ENCODE measurements around the gene FGFR3. TPM values are rescaled to one million over a fixed set of nuclear protein-coding genes. Genes with fewer than 3 reads are reported as not detected.

The FGFR3 gene
- total RNA-seq, 1 donor from 2014 or later: 32.1 TPM

DNA sequence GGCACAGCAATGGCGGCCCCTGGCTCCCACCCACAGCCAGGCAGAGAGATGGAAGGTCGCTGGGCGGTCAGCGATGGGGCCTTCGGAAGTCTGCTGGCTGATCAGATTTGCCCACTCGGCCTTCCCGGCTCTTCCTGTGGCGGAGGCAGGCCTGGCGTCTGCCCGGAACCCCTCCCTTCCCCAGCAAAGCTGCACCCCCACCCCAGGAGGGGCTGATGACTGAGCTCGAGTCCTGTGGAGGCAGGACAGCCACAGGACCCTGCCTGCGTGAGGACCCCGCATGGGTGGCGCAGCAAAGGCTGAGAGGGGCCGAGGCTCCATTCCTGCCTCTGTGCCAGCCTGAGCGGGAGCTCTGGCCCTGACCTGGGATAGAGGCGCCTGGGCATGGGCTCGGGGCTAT lies 37.0 kb upstream of the FGFR3 start:
- no peaks in the 10 kb centered on the region for H3K9me3 ChIP-seq
- H3K4me1 ChIP-seq: peaks cover 20% of the 10 kb centered on the region
- intact Hi-C loops (cut with DNase I): no loop called here
- ATAC-seq (no peak), DNase-seq (no peak)
- H3K4me3 ChIP-seq: no peak overlapping the region
- no peaks in the 10 kb centered on the region for H3K27me3 ChIP-seq
- no peaks in the 10 kb centered on the region for H3K36me3 ChIP-seq
- H3K27ac ChIP-seq: no peak overlapping the region
- TF ChIP-seq, protein P1, sequence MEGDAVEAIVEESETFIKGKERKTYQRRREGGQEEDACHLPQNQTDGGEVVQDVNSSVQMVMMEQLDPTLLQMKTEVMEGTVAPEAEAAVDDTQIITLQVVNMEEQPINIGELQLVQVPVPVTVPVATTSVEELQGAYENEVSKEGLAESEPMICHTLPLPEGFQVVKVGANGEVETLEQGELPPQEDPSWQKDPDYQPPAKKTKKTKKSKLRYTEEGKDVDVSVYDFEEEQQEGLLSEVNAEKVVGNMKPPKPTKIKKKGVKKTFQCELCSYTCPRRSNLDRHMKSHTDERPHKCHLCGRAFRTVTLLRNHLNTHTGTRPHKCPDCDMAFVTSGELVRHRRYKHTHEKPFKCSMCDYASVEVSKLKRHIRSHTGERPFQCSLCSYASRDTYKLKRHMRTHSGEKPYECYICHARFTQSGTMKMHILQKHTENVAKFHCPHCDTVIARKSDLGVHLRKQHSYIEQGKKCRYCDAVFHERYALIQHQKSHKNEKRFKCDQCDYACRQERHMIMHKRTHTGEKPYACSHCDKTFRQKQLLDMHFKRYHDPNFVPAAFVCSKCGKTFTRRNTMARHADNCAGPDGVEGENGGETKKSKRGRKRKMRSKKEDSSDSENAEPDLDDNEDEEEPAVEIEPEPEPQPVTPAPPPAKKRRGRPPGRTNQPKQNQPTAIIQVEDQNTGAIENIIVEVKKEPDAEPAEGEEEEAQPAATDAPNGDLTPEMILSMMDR (IDR thresholded peaks at IDR 0.05): no peak

DNA sequence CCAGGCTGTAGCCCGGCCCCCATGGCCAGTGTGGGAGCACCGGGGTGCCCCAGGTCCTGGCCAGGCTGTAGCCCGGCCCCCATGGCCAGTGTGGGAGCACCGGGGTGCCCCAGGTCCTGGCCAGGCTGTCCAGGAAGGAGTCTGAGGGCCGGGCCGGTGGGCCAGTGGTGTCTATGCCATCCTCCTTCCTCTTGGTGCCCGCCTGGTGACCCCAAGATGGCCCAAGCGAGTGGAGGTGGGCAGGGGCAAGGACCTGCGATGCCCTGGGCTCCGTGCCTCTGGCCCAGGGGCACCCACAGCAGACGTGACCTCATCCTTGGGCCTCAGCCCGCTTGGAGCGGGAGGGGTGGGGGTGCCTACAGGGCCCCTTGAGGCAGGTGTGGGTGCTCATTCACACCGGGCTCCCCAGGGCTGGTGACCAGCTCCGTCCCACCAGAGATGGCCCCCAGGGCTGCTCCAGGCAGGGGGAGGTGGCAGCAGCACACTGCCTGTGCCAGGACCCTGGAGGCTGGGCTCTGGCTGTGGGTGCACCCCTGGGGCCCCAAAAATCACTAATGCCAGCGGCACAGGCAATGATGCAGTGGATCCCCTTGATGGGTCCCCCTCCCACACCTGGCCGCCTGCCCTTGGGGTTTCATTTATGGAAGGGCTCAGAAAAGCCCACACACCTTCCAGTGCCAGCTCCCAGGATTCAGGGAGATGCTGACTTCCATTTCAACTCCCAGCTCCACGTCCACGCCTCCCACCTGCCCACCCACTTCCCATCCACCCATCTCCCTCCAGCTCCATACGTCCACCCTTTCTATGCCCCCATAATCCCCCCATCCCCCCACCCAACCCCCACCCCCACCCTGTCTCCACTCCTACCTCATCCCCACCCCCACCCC lies 36.0 kb upstream of the FGFR3 start:
- Histone ChIP-seq H3K4me3 (no peak overlapping the region), H3K27ac (no peak overlapping the region), H3K36me3 (no peaks in the 10 kb centered on the region), H3K27me3 (no peaks in the 10 kb centered on the region), H3K4me1 (peaks cover 19% of the 10 kb centered on the region), H3K9me3 (no peaks in the 10 kb centered on the region)
- ATAC-seq (no peak), DNase-seq (no peak)
- TF ChIP-seq, protein P1 (IDR thresholded peaks at IDR 0.05): no peak
- intact Hi-C loops (cut with DNase I): no loop called here

GRCh38 chr4:1757836-1758235 lies 35.3 kb upstream of the FGFR3 start:
- H3K4me3 ChIP-seq: no peak overlapping the region
- no peak overlapping the region for H3K27ac ChIP-seq
- intact Hi-C loops (cut with DNase I): no loop called here

DNA sequence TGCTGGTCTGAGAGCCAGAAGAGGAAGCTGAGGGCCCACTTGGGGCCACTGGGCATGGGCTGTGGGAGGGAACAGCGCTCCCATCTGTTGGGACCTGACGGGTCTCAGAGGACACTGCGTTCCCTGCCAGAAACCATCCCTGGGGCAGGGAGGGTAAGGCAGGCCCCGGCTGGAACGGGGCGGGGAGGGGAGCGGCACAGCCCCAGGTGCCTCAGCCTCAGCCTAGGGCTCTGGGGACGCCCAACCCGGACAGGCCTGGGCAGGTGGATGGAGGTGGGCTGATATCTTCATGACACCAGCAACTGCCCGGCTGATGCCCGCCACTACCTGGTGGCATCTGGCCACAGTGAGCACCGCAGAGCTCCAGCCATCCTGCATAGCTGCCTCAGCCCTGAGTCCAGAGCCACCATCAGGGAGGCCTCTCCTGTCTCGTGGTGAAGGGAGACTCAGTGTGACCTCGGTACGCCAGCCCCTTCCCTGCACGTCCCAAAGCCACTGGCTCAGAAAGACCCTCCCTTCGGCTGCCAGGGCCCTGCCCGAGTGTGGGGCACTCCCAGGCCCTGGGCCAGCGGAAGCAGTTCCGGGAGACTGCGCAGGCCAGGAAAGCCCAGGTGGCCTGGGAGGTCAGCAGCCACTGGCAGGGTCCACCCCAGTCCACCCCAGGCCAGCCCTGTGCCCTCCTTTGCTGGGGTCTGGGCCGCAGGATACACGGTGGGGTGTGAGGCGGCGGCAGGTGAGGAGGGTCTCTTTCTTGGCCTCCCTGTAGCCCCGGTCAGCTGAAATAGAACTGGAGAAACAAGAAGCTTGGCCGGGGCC lies 34.6 kb upstream of the FGFR3 start:
- Histone ChIP-seq H3K27me3 (no peaks in the 10 kb centered on the region), H3K9me3 (no peaks in the 10 kb centered on the region), H3K4me1 (peaks cover 12% of the 10 kb centered on the region), H3K27ac (no peak overlapping the region), H3K4me3 (no peak overlapping the region), H3K36me3 (no peaks in the 10 kb centered on the region)
- intact Hi-C loops (cut with DNase I): no loop called here
- TF ChIP-seq, protein P1 (IDR thresholded peaks at IDR 0.05): no peak
- ATAC-seq (no peak), DNase-seq (no peak)

More at GRCh38 chr4:1757836-1758235, 35.3 kb upstream of the FGFR3 start:
- Histone ChIP-seq H3K27me3 (no peaks in the 10 kb centered on the region), H3K36me3 (no peaks in the 10 kb centered on the region), H3K9me3 (no peaks in the 10 kb centered on the region), H3K4me1 (peaks cover 12% of the 10 kb centered on the region)
- ATAC-seq (no peak), DNase-seq (no peak)
- TF ChIP-seq, protein P1 (IDR thresholded peaks at IDR 0.05): no peak

DNA sequence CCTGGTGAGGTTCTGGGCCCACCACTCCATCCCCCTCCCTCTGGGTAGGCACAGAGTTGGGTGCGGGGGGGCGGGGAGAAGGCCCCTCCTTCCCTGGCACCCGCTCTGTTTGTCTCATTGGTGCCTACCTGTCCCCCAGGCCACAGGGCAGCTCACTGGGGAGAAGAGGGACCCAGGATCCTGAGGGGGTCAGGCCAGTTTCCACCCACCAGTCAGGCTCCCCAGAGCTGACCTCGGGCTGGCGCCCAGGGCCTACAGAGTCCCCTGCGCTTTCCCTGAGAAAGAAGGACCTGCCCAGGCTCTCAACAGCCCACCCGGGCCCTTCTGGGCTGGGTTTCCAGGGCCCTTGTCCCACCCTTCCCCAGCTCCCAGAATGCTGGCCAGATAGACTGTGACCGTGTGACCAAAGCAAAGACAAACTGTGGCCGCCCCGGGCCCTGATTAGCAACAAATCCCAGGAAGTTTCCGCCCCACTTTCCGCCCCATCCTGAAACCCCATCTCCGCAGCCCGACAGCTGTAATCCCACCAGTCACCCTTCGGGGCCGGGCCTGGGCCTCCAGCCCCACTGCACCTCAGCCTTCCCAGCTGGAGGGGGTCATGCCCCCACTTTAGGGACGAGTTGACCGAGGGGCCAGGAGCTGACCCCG lies 33.8 kb upstream of the FGFR3 start:
- H3K4me1 ChIP-seq: peaks cover 15% of the 10 kb centered on the region
- ATAC-seq (no peak), DNase-seq (no peak)
- no peaks in the 10 kb centered on the region for H3K9me3 ChIP-seq
- no peaks in the 10 kb centered on the region for H3K36me3 ChIP-seq
- no peak overlapping the region for H3K27ac ChIP-seq
- intact Hi-C loops (cut with DNase I): no loop called here
- H3K4me3 ChIP-seq: no peak overlapping the region
- TF ChIP-seq, protein P1 (IDR thresholded peaks at IDR 0.05): no peak
- no peaks in the 10 kb centered on the region for H3K27me3 ChIP-seq

Data from upper lobe of right lung (tissue), 1 donor.